Nephron progenitor cell (in vitro differentiated cells): ENCODE data around the gene ARHGAP23.

Experiments used
- DNase-seq: peaks from one replicate; pipeline ENCODE4 v3.0.0; 2021
- H3K27ac Mint-ChIP-seq: 2 replicates; pipeline ENCODE4 v1.8.0; 2021; ENCODE audit warnings: mild to moderate bottlenecking, moderate library complexity, mixed read lengths
- H3K27me3 Mint-ChIP-seq: 2 replicates; pipeline ENCODE4 v1.8.0; 2021; ENCODE audit warnings: mild to moderate bottlenecking, low read depth, mixed read lengths; ENCODE audit not compliant: poor library complexity
- H3K36me3 Mint-ChIP-seq: 2 replicates; pipeline ENCODE4 v1.8.0; 2021; ENCODE audit warnings: low read depth, mixed read lengths
- H3K4me1 Mint-ChIP-seq: 2 replicates; pipeline ENCODE4 v1.8.0; 2021; ENCODE audit warnings: mixed read lengths
- H3K4me3 Mint-ChIP-seq: 2 replicates; pipeline ENCODE4 v1.8.0; 2021; ENCODE audit warnings: mild to moderate bottlenecking, moderate library complexity, mixed read lengths
- H3K9me3 Mint-ChIP-seq: 2 replicates; pipeline ENCODE4 v1.8.0; 2021; ENCODE audit warnings: mild to moderate bottlenecking, moderate library complexity, mixed read lengths
- TF ChIP-seq, protein P1 (sequence below): fragments of 200-600 bp; sonication (generic); IDR thresholded peaks from 2 replicates; pipeline ENCODE4 v1.5.0; 2021; ENCODE audit warnings: antibody characterized with exemption

The ARHGAP23 gene

DNA sequence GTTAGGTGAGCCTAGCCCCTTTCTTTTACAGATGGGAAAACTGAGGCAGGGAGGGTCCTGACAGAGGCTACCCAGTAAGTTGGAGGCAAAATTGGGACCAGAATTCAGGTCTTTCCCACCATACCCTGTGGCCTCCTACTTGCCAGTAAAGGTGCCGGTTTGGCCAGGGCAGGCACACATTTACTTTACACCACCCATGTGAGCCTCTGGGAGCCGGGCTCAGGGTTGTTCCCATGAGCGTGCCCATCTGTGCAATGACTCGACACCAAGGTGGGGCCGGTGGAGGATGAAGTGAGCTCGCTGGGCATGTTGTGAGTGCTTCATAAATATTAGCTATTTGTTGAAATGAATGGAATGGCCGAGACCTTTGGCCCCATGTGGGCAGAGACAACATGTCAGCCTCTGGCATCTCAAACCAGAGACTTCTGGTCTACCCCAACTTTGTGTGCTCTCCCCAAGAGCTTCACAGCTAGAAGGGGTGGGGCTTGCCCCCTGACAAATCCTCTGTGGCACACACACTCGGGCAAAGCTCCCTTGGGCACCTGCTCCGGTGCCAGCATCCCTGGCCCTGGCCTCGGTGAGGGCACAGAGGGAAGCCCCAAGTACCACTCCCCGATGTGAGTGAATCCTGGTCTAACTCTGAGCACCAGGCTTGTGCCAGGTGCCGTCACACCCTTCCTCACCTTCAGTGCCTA, 117.4 kb downstream of the ARHGAP23 start:
- Mint-ChIP-seq H3K4me3 (no peak overlapping the region), H3K27ac (no peak overlapping the region), H3K9me3 (no peaks in the 10 kb centered on the region), H3K27me3 (peaks cover 21% of the 10 kb centered on the region), H3K4me1 (peaks cover 31% of the 10 kb centered on the region), H3K36me3 (no peaks in the 10 kb centered on the region)
- DNase-seq, result no peak
- TF ChIP-seq, protein P1, sequence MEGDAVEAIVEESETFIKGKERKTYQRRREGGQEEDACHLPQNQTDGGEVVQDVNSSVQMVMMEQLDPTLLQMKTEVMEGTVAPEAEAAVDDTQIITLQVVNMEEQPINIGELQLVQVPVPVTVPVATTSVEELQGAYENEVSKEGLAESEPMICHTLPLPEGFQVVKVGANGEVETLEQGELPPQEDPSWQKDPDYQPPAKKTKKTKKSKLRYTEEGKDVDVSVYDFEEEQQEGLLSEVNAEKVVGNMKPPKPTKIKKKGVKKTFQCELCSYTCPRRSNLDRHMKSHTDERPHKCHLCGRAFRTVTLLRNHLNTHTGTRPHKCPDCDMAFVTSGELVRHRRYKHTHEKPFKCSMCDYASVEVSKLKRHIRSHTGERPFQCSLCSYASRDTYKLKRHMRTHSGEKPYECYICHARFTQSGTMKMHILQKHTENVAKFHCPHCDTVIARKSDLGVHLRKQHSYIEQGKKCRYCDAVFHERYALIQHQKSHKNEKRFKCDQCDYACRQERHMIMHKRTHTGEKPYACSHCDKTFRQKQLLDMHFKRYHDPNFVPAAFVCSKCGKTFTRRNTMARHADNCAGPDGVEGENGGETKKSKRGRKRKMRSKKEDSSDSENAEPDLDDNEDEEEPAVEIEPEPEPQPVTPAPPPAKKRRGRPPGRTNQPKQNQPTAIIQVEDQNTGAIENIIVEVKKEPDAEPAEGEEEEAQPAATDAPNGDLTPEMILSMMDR, result no peak

GRCh38 chr17:38546396-38546795, 118.1 kb downstream of the ARHGAP23 start:
- TF ChIP-seq, protein P1, result no peak
- Mint-ChIP-seq H3K9me3 (no peaks in the 10 kb centered on the region), H3K4me3 (no peak overlapping the region), H3K27me3 (peaks cover 24% of the 10 kb centered on the region), H3K36me3 (peaks cover 2% of the 10 kb centered on the region), H3K4me1 (peaks cover 29% of the 10 kb centered on the region), H3K27ac (no peak overlapping the region)
- DNase-seq, result no peak

DNA sequence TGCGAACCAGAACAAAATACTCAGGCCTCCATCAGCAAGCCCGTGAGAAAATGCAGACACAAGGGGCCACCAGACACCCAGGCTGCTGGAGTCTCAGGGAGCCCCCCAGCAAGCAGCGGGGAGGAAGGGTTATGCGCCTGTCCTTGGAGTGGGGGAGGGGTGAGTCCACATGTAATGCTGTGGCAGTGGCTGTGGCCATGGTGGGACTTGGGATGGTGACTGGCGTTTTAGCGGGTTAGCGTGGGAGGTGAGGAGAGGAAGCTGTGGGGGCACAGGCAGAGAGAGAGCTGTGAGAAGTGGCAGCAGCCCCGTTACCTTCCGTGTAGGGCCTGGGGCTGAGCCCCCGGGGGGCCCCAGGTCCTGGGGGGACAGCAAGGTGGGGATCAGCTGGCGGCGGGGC, 119.2 kb downstream of the ARHGAP23 start:
- TF ChIP-seq, protein P1, result no peak
- peaks cover 9% of the 10 kb centered on the region for H3K36me3 Mint-ChIP-seq

DNA sequence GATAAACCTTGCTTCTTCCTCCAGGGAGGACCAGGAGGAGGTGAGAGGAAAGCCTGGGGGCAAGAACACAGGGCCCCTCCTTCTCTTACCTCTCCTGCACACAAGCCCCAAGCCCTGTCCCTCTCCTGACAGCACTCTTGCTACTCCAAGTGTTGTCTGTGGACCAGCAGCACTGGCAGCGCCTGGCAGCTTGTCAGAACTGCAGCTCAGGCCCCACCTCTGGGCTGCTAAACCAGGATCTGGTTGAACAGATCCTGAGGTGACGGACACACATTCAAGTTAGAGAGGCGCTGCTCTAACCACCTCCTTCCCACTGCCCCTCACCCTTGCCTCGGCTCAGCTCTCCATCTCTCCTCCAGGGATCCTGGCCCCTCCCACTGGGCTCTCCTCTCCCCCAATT, 121.0 kb downstream of the ARHGAP23 start:
- Mint-ChIP-seq H3K27me3 (peaks cover 30% of the 10 kb centered on the region), H3K9me3 (no peaks in the 10 kb centered on the region), H3K27ac (peak overlapping the region; percentile 41), H3K4me1 (peaks cover 13% of the 10 kb centered on the region), H3K4me3 (no peak overlapping the region), H3K36me3 (peaks cover 12% of the 10 kb centered on the region)
- TF ChIP-seq, protein P1, result no peak
- no peak for DNase-seq

More for the DNA sequence above, 119.2 kb downstream of the ARHGAP23 start:
- Mint-ChIP-seq H3K27ac (no peak overlapping the region), H3K4me3 (no peak overlapping the region), H3K9me3 (no peaks in the 10 kb centered on the region), H3K27me3 (peaks cover 23% of the 10 kb centered on the region), H3K4me1 (peaks cover 24% of the 10 kb centered on the region)
- DNase-seq, result no peak

DNA sequence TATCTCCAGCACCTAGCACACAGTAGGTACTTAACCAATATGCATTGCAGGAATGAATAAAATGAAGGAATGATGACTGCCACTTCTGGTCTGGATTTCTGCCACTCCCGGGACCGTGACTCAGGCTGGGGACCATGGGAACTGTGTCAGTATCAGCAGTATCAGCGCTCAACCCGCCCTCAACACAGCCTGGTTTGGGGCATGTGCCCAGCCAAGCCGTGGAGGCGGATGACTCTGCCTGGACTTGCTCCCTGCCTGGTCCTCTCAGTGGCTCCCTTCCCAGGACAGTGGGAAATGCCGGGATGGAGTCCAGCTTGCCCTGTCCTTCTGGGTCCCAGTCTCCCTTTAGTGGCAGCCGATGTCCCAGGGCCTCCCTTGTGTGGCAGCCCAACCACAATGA, 122.4 kb downstream of the ARHGAP23 start:
- peaks cover 44% of the 10 kb centered on the region for H3K27me3 Mint-ChIP-seq
- no peak for DNase-seq
- TF ChIP-seq, protein P1, result no peak
- H3K4me3 Mint-ChIP-seq, result no peak overlapping the region
- H3K4me1 Mint-ChIP-seq, result peaks cover 13% of the 10 kb centered on the region
- H3K36me3 Mint-ChIP-seq, result peaks cover 12% of the 10 kb centered on the region
- no peaks in the 10 kb centered on the region for H3K9me3 Mint-ChIP-seq
- no peak overlapping the region for H3K27ac Mint-ChIP-seq

DNA sequence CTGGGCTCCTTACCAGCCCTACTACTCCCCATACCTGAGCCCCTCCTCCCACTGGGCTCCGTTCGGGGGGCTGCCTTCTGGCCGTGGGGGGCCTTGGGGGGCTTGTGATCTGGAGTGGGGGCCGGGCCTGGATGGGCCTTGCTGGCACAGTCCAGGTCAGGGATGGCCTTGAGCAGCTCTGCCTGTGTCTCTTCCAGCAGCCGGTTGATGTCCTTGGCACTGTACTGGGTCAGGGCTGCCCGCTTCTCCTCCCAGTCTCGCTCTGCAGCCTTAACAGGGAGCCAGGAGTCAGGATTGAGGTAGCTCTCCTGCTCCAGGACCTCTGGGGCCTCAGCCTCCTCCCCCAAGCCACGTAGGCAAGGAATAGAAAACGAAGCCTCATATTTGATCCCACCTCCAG, 122.9 kb downstream of the ARHGAP23 start:
- H3K4me3 Mint-ChIP-seq, result no peak overlapping the region
- TF ChIP-seq, protein P1, result no peak

More for the DNA sequence above, 122.9 kb downstream of the ARHGAP23 start:
- H3K36me3 Mint-ChIP-seq, result peaks cover 12% of the 10 kb centered on the region
- peaks cover 13% of the 10 kb centered on the region for H3K4me1 Mint-ChIP-seq
- no peaks in the 10 kb centered on the region for H3K9me3 Mint-ChIP-seq
- DNase-seq, result no peak
- H3K27me3 Mint-ChIP-seq, result peaks cover 45% of the 10 kb centered on the region
- H3K27ac Mint-ChIP-seq, result no peak overlapping the region
